WTC11 (cell line): ENCODE data around the gene ITPR2.

ENCODE experiments used
- CBFB ChIP-seq: sonication (generic); formaldehyde crosslinking; IDR thresholded peaks from 2 replicates; pipeline ENCODE4 v1.8.1; 2022; ENCODE audit warnings: mild to moderate bottlenecking, low read depth, missing genetic modification reagents
- CREB1 ChIP-seq: sonication (generic); formaldehyde crosslinking; IDR thresholded peaks from 2 replicates; pipeline ENCODE4 v1.8.0; 2023; ENCODE audit warnings: mild to moderate bottlenecking, missing genetic modification reagents
- CTCF ChIP-seq: fragments of 200-600 bp; IDR thresholded peaks from 2 replicates; pipeline ENCODE4 v1.8.0; 2022; ENCODE audit warnings: antibody characterized with exemption
- FOXP1 ChIP-seq: sonication (generic); formaldehyde crosslinking; IDR thresholded peaks from 2 replicates; pipeline ENCODE4 v1.8.0; 2022; ENCODE audit warnings: missing genetic modification reagents, mild to moderate bottlenecking, moderate library complexity, borderline replicate concordance
- NFATC4 ChIP-seq: fragments of 250-450 bp; sonication (Bioruptor Pico); IDR thresholded peaks from 2 replicates; pipeline ENCODE4 v1.9.0; 2021; ENCODE audit warnings: mild to moderate bottlenecking
- NR2C2 ChIP-seq: sonication (generic); formaldehyde crosslinking; IDR thresholded peaks from 2 replicates; pipeline ENCODE4 v1.8.0; 2022; ENCODE audit warnings: mild to moderate bottlenecking, missing genetic modification reagents
- TCF7 ChIP-seq: sonication (generic); formaldehyde crosslinking; IDR thresholded peaks from 2 replicates; pipeline ENCODE4 v1.8.0; 2022; ENCODE audit warnings: mild to moderate bottlenecking, low read depth, missing genetic modification reagents, moderate library complexity
- TEAD4 ChIP-seq: sonication (generic); formaldehyde crosslinking; IDR thresholded peaks from 2 replicates; pipeline ENCODE4 v1.8.0; 2022; ENCODE audit warnings: mild to moderate bottlenecking, missing genetic modification reagents
- ZNF423 ChIP-seq: fragments of 250-450 bp; sonication (Bioruptor Pico); IDR thresholded peaks from 2 replicates; pipeline ENCODE4 v2.1.2; 2022; ENCODE audit warnings: mild to moderate bottlenecking, moderate library complexity
- ZSCAN18 ChIP-seq: fragments of 250-450 bp; sonication (Bioruptor Pico); IDR thresholded peaks from 2 replicates; pipeline ENCODE4 v2.1.2; 2022; ENCODE audit warnings: mild to moderate bottlenecking, moderate library complexity

- TF ChIP-seq CTCF: no peak
- TF ChIP-seq CREB1 (CRISPR knock-in tag): no peak
- TF ChIP-seq CBFB (CRISPR knock-in tag): no peak
- no peak for TF ChIP-seq NR2C2 (CRISPR knock-in tag)
- no peak for TF ChIP-seq ZSCAN18 (CRISPR knock-in tag)
- TF ChIP-seq FOXP1 (CRISPR knock-in tag): no peak
- no peak for TF ChIP-seq TCF7 (CRISPR knock-in tag)
- TF ChIP-seq TEAD4 (CRISPR knock-in tag): no peak
- no peak for TF ChIP-seq NFATC4 (CRISPR knock-in tag)
- TF ChIP-seq ZNF423: no peak
These were observed 84.6 kb downstream of the ITPR2 start for GRCh38 chr12:26748412-26748740.
